NCI-H524 (cell line): ENCODE data around the gene VPS37B.

Experiments used
- DNase-seq, 2 experiments: peaks; one replicate each; lab custom pipeline; 2025; lab: John Stamatoyannopoulos, UW

VPS37B gene

DNA sequence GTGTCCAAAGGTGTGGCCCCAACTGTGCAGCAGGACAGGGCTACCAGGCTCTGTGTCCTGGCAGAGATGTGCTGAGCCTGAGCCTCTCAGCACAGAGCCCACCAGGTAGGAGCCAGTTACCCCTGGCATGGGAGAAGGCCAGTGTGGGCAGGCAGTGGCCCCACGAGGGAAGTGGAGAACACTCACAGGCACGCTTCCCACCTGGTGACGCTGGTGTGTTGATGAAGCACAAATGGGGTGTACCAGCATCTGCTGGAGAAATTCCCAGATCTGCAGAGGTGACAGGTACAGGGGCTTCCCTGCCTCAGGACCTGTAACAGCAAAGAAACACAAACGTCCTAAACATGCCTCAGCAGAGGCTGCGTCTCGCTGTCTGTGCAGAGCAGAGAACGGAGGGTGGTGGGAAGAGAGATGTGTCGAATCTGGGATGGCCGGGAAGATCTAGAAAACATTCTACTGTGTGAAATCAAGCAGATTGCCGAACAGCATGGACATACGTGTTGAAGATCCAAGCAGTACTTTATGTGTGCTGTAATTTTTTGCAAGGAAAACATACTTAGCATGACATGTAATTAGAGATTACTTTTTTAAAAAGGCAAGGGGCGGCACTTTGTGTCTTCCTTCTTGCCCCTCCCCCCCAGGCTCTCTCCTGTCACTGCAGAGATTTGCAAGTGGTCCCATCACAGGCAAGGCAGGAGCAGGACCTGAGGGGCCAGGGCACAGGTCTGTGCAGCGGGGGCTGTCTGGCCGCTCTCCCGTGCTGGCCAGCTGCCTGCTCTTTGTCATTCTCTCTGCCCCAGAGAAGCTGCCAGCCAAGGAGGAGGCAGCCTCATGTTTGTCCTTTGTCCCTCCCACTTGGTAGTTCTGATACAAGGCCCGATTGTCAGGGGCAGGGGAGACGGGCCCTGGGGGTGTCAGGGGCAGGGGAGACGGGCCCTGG, 43.3 kb downstream of the VPS37B start:
- DNase-seq: no peak

DNA sequence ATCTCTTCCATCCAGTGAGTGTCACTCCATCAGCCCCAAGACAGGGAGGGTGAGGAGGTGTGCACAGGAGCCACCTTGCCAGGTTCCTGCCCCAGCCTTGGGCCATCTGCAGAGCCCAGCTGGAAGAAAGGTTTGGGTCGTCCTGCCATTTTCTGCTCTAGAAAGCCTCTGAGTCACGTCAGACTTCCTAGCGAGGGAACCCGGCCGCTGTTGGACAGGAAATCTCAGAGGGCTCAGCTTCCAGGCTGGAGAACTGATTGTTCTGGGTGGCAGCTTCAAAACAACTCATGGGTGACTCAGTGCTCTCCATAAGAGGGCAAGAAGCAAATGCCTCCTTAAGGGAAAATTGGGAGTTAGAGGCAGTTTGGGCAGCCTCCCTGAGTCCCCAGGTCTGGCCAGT, 44.1 kb downstream of the VPS37B start:
- DNase-seq: no peak

DNA sequence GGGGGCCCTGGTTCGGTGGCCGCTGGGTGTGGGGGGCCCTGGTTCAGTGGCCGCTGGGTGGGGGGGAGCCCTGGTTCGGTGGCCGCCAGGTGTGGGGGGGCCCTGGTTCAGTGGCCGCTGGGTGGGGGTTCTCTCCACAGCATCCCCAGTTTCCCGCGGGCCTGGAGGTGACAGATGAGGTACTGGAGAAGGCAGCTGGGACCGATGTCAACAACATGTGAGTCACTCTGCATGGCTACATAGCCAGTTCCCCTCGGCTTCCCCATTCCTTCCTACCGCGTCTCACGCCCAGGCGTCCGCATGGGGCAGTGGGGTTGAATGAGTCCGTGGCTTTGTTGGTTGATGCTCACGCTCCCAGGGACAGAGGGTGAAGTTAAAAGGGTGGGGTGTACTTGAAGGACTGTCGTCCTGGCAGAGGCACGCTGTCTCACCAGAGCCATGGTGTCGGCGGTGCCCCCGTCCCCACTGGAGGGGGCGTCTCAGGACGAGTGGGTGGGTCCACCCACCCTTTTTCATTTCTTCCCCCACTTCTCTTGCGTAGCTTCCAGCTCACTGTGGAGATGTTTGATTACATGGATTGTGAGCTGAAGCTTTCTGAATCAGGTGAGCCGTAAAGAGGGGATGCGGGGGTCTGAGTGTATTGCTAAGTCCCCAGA, 45.1 kb downstream of the VPS37B start:
- no peak for DNase-seq

DNA sequence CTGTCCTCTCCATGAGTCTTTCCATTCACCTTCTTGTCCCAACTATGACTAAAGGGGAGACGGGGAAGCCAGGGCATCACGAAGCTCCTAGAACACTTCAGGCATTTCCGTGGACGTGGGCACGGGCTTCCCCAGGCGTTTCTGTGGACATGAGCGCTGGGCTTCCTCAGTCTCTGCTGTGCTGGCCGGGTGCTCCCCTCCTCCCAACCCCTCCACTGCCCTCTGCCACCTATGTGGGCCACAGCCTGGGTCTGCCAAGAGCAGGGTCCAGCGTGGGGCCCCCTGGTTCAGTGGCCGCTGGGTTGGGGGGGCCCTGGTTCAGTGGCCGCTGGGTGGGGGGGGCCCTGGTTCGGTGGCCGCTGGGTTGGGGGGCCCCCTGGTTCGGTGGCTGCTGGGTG, 45.9 kb downstream of the VPS37B start:
- DNase-seq: no peak

DNA sequence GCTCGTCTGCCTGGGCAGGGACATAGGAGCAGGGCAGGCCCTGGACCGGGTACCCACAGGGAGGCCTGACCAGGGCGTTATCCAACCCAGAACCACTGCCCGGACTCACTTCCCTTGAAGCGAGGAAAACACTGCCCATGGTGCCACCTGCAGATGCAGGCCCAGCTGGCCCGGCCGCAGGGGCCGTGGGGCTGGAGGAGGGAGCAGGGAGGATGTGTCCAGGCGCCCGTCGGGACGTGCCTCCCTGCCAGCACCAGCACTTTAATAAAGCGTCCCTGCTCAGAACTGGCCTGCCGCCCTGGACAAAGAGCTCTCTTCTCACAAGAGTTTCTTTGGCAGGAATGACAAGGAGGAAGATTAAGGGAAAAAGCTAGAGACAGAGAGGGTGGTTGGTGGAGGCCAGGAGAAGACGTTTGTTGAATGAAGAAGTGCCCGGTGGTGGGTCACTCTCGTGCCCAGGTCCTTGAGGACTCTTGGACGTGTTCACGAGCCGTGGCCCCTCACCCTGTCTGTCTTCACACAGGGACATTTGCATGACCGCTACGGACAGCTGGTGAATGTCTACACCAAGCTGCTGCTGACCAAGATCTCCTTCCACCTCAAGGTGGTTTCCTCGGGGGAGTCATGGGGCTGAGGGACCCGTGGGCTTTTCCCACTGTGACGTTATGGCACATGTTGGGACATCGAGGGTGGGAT, 46.4 kb downstream of the VPS37B start:
- DNase-seq: no peak

DNA sequence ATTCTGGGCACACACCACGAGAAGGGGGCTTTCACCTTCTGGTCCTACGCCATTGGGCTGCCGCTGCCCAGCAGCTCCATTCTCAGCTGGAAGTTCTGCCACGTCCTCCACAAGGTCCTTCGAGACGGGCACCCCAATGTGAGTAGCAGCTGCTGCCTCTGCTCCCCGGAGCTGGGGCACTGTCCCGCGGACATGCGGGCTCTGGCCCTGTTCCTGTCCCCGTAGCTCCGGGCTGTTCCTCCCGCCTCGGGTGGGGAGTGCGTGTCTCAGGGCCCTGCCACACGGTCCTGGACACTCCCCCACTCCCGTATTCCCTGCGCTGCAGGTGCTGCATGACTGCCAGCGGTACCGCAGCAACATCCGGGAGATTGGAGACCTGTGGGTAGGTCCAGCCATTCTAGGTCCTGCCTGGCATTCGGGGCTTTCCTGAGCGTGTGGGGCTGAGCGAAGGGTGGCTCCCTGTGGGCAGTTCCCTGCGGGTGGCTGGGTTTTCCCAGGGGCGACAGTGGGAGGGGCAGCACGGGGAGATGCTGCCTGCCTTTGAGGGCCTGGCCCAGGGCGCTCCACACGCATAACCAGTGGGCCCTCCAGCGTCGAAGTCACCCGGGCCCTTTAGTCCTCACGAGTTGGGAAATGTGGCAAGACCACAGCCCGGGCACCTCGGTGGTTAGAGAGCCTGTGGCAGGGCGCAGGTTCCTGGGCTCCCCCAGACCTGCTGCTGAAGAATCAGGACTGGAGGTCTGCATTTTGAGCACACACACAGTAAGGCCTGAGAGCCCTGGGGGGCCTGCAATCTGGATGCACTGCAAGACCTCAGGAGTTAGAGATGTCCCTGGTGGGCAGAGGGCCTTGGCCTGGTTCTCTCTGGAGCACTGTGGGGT, 47.2 kb downstream of the VPS37B start:
- DNase-seq: no peak

DNA sequence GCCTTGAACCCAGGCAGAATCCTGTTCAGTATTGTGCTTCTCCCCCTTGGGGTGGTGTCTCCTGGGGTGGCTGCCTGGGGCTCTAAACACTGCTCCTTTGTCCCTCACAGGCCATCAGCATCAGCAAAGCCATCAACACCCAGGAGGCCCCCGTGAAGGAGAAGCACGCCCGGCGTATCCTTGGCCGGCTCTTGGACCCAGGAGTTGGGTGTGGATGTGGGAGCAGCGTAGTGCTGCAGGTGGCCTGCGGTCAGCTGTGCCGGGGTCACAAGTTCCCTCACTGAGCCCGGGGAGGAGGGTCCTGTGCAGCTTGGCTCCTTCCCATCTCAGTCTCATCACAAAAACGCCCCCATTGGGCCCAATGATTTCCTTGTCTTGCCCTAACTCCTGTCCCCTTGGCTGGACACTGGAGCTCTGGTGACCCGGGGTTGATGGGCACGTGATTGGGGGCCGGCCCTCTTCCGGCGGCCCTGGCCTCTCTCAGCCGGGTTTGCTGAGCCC, 48.0 kb downstream of the VPS37B start:
- DNase-seq: no peak

DNA sequence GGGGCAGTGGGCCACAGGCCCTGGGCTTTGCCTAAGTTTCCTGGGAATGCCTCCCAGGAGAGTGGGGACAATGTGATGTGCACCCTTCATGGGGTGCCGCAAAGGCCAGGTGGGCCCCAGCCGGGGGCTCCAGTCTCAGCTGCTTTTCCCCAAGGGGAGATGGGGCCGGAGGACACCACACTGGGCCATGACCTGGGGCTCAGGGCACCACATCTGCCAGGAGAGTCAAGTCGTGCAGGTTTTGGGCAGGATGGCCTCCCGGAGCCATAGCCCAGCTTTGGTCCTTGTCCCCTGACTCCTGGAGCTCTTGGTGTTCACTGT, 48.4 kb downstream of the VPS37B start:
- no peak for DNase-seq

DNA sequence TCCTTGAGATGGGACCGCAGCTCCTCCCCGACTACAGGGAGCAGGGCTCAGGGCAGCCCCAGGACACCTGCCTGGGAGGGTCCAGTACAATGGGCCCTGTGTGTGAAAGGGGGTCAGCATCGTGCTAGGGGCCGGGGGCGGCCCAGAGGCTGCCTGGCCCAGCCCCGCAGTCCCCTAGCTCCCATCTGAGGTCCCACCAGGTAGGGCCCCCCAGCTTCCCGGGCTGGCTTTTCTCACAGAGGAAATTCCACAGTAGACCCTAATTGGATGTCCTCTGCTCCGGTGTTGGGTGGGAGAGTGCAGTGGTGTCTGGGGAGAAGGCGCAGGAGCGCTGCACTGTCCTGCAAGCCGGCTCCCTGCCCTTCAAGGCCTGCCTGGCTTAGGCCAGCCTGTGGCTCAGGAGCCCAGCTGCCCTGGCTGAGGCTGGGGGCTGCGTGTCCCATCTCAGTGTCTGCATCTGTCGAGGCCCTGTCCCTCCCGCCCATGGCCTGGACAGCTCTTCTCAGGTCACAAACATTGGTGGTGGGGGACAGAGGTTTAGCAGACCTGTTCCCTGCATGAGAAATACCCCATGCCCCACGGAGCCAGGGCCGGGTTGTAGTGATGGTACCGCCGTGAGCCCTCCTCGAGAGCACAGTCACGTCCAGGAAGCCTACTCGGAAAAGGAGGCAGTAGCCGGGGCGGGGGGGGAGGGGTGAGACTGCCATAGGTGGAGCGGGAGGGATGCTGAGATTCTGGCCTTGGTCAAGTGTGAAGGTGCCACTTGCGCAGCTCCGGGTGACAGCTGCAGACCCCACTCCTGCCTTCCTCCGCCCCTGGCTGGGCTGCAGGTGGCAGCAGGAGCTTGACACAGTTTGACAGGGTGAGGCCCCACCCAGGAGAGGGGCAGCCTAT, 49.1 kb downstream of the VPS37B start:
- DNase-seq: peak in 1 of 2 experiments; percentile 22

DNA sequence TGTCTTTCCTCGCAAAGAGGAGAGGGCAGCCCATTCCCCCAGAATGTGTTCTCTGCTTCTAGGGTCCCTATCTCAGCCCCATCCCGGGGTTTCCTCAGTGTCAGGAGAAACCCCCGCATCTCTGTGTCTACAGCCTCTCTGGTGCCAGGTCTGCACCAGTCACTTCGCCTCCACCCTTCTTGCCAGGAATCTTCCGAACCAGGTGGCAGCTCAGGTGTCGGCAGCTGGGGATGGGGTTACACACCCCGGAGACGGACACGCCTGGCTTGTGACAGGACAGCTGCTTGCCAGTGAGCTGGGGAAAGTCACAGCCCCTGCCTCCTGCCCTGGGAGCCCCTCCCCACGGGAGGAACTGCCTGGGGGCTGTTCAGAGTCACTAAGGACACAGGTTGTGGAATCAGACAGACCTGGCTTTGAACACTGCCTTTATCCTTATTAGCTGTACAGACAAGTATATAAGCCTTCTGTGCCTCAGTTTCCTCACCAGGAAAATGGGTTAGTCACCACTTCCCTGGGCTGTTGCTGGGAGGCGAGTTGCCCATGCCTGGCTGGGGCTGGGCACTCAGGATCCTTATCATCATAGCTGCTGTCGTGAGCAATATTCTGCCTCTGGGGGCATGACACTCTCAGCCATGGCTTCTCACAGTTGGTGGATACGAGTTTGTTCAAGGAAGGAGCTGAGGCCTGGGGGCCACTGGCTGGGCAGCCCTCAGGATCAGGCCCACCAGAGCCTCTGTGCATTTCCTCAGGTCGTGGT, 49.9 kb downstream of the VPS37B start:
- DNase-seq: peak in 1 of 2 experiments; percentile 42

DNA sequence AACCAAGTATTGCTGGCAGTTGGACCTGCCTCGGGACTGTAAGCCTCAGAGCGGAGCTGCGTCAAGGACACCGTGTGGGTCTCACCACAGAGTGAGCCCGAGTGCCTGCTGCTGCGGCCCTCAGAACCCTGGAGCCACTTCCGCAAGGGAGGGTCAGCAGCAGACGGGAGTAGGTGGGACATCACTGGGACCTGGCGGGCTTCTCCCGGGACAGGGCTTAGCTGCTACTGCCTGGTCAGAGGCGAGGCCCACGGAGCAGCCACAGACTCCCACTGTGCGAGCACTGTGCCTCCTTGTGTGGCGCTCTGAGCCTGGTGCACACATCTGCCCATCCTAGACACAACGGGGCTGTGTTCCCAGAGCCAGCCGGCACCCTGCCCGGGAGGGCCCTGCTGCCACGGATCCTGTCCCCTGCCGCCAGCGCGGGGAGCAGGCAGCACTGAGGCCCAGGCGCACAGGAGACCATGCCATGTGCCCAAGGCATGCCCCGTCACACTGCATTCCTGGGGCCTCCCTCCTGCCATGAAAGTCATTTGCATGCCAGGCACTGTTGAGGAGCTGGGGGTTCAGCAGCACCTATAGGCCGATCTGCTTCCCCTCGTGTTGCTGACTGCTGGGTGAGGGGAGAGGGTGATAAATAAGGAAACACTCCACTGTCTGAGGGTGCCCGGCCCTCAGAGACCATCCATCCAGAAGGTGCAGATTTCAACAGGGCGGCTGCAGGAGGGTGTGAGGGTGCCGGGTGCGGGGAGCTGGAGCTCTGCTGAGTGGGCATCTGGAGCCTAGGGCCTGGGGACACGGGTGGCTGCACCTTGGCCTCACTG, 50.7 kb downstream of the VPS37B start:
- DNase-seq: no peak

DNA sequence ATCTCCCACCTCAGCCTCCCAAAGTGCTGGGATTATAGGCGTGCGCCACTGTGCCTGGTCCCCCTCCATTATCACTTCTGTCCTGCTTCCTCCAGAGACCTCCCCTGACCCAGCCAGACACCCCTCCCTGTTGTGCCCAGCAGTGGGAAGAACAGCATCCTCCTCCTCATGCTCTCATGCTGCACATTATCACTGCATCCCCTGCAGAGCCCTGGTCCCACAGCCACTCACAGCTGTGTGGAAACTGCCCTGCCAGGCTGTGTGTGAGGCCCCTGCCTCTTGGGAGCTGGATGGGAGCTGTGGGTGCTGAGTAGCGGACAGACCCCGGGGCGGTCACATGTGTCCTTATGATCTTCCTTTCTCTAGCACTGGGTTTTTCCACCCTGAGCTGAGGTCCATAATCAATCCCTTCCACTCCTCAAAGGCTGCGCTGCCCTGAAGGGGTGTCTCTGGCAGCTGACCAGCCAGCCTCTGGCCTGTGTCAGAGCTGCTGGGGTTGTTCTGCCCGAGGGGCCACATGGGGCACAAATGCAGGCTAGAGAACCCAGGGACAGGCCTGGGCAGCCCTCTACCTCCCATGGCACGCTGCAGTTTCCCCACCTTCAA, 51.5 kb downstream of the VPS37B start:
- no peak for DNase-seq

DNA sequence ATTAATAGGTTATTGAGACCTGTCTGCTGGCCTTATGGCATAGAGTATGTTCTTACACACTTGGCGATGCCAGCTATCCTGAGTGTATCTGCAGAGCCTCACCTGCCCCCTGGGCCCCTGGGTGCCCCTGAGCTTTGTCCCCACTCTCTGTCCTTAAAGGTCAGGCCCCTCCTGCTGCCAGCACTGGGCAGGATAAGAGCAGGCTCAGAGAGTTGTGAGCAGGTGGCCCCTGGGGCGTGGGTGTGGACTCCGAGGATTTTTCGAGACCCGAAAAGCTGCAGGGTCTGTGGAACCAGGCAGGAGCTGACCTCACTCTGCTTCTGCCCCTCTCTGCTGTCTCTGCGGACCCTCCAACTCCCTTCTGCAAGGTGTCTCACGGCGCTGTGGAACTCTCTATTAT, 52.5 kb downstream of the VPS37B start:
- DNase-seq: no peak

DNA sequence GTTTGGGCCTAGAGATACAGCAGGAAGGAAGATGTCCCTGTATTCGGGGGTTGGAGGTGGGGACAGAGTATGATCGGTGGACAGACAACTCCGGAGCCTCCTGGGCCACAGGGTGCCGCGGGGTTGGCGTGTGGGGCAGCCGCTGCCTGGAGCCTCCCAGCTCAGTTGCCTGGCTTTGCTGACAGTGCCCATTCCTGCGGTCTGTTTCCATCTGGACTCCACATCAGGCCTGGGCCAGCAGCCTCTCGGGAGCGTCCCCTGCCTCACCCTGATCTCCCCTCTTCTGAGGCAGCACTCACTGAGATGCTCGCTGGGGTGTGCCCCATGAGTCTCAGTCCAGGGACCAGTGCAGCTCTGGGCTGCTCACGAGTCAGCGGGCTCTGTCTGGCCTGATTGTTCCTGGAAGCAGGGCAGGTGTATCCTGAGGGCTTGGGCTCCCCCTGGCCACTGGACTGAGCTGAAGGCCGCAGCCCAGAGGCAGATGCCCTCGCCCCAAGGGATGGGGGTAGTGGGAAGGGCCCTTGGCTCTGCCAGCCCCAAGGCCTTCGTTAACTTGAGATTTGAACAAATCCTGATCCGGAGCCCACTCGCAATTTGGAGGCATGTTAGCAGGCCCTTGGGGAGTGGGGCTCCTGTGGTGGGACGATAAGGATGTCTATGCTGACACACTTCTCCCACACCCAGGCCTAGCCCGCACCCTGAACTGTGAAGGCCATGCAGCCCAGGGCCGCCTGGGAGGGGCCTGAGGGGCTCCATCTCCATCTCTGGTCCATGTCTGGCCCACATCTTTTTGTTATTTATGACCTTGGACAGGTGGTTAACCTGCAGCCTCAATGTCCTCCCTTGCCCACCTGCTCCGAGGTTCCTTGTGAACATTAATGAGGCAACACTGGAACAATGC, 53.2 kb downstream of the VPS37B start:
- no peak for DNase-seq

DNA sequence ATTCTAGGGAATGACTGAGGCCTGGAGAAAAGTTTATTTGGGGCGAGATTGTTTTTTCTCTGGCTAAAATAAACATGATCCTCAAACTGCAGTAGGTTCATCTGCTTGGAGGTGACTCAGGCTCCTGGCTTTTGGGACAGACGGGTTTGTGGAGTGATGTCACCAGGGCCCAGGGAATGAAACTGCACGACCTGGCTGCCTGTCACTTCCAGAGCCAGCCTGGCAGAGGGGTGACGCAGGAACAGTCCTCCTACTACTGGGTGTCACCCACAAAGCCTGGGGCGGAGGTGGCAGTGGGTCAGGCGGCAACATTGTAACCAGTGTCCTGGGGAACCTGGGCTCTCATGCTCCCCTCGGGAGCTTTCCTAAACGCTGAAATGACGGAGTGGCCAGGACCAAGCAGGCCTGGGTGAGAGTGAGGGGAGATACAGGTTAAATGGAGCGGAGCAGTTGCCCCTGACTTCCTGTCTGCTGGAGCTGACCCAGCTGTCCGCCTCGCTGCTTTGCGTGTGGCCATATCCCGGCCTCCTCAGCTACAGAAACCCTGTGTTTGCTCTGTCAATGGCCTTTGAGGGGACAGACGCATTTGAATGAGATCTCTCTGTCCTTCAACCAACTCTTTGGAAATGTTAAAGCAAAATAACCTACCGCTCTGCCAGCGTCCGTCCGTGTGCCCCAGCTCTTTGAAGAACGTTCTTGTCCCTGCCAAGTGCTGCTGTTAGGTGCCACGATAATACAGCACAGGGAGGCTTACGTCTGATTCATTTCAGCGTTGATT, 54.2 kb downstream of the VPS37B start:
- no peak for DNase-seq

DNA sequence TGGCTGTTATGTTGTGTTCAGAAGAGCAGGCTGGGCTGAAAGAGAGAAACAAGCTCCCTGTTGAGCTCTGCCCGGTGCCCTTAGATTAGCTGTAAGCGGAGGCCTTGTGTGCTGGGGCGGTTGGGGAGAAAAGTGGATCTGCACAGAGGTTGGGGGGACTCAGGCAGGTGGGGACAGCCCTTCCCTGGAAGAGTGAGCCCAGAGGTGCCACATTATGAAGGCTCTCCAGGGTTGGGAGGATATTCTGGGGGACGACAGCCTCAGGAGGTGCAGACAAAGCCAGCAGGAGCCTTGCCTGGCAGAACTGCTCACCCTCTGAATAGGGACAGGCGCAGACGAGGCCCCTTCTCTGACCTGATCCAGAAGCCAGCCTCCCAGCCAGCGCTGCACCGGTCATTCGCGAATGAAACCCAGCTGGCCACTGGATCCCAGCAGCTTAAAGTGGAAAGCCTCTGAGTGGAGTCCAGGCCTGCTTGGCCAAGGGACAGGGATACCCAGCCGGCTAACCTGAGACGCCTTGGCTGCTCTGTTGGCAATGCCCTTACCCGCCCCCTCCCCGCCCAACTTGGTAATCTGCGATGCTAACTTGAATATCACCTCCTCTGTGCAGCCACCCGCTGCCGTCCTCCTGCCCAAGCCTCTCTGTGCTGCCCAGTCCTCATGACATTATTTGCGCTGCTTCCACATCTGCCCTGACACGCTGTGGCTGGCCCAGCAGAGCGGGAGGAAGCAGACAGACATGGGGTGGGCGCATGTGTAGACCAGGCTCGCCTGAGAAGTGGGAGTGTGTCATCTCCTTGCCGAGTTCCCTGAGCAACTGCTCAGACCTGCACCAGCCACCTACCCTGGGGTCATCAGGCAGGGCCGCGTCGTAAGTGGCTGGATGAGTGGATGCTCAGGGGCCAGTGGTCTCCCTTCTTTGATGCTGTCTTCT, 55.1 kb downstream of the VPS37B start:
- DNase-seq: no peak
